22Rv1 (cell line): ENCODE results near the gene PDLIM5.
"Not testable (repeated sequence)": the region's sequence is repeated elsewhere in the genome, so short reads cannot be mapped to it uniquely, and the experiment has no call there.

ENCODE experiments used
- H3K27ac ChIP-seq: fragments of 450-650 bp; 2 replicates; pipeline ENCODE4 v1.5.1; 2017
- ZFX ChIP-seq: fragments of 450-650 bp; IDR thresholded peaks from 2 replicates; pipeline ENCODE4 v1.6.1; 2017; ENCODE audit warnings: antibody characterized with exemption, borderline replicate concordance
- TF ChIP-seq, protein P1 (sequence below): fragments of 450-650 bp; IDR thresholded peaks from 2 replicates; pipeline ENCODE4 v1.5.1; 2017; ENCODE audit warnings: mild to moderate bottlenecking

Gene PDLIM5

DNA sequence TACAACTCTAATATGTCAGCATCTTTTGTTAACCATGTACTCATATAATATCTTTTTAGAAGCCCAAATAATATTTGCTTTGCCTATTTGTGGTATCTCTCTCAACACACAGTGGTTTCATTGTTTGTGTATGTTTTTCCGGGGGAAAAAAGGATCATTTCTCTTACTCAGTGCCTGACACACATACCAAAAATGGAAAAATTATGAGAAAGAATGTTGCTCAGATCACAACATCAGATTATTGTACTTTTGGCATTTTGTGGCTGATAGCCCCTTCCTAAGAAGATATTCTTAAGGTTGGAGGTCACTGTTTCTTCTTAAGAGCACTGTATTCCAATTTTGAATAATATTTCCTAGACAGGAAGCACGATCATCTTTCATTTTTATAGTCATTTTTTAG, 93.6 kb downstream of the PDLIM5 start:
- H3K27ac ChIP-seq, result no peak overlapping the region

DNA sequence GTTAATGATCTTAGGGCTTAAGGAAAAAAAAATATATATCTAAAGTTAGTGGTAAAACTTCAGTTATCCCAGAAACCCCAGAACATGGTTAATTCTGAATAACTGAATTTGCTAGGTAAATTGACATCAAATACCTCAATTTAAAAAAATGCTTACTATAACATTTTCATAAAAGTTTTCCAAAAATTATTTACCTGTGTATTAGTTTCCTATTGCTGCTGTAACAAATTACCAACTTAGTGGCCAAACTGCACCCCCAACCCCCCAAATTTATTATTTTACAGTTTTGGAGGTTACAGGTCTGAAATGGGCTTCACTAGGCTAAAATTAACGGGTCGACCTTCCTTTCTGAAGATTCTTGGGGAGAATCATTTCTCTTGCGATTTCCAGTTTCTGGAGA, 95.2 kb downstream of the PDLIM5 start:
- no peak overlapping the region for H3K27ac ChIP-seq
- no peak for TF ChIP-seq ZFX
- TF ChIP-seq, protein P1, sequence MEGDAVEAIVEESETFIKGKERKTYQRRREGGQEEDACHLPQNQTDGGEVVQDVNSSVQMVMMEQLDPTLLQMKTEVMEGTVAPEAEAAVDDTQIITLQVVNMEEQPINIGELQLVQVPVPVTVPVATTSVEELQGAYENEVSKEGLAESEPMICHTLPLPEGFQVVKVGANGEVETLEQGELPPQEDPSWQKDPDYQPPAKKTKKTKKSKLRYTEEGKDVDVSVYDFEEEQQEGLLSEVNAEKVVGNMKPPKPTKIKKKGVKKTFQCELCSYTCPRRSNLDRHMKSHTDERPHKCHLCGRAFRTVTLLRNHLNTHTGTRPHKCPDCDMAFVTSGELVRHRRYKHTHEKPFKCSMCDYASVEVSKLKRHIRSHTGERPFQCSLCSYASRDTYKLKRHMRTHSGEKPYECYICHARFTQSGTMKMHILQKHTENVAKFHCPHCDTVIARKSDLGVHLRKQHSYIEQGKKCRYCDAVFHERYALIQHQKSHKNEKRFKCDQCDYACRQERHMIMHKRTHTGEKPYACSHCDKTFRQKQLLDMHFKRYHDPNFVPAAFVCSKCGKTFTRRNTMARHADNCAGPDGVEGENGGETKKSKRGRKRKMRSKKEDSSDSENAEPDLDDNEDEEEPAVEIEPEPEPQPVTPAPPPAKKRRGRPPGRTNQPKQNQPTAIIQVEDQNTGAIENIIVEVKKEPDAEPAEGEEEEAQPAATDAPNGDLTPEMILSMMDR, result no peak

More for the DNA sequence above, 93.6 kb downstream of the PDLIM5 start:
- no peak for TF ChIP-seq ZFX
- TF ChIP-seq, protein P1, result no peak

DNA sequence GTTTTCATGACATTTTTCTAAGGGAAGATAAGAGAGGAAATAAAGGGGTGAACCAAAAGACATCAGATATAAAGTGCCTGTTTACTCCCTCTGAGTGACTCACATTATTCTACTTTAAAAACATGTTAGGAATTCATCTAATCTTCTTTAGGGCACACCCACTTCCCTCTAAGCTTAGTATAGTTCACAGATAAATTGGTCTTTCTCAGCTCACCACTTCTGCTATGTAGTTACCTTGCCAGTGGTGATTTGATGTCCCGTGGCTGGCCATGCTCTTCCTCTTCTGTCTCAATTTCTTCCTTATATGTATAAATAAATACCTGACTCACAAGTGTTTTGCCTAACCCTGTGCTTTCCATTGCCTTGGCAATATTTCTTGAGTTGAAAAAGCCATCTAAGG, 96.8 kb downstream of the PDLIM5 start:
- TF ChIP-seq ZFX, result no peak
- TF ChIP-seq, protein P1, result no peak
- no peak overlapping the region for H3K27ac ChIP-seq

DNA sequence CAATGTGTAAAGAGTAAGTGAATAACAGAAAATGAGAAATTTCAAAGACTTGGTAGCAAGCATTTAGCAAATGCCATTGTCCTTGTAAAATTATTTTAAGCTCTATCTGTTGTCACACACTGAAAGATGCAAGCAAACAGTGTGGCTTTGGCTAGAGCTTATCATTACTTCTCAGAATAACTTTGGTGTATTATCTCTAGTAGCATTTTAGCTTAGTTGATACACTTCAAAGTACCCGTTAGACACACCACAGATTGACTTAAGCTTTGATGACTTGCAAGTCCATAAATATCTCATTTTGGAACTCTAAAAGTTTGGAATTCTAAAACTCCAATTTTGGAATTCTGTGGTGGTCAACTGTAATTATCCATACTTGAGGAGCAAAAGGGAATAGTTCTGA, 98.6 kb downstream of the PDLIM5 start:
- TF ChIP-seq, protein P1, result no peak
- no peak for TF ChIP-seq ZFX
- H3K27ac ChIP-seq, result no peak overlapping the region

DNA sequence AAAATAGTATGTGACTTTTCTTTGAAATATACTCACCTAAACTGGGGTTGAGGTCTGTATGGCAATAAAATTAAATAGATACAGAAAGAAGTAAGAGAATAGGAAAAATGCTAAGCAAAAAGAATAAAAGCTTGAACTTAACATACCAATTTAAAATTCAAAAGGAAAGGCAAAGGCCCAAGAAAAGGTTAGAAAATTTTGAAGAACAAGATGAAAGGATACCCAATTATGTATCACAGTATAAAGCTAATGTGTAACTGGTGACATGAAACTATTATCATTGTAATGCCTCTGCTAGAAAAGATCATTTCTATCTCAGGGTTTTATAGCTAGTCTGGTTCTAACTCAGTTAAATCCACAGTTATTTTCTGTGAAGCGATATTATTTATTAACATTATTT, 99.1 kb downstream of the PDLIM5 start:
- no peak overlapping the region for H3K27ac ChIP-seq
- no peak for TF ChIP-seq ZFX
- TF ChIP-seq, protein P1, result no peak

DNA sequence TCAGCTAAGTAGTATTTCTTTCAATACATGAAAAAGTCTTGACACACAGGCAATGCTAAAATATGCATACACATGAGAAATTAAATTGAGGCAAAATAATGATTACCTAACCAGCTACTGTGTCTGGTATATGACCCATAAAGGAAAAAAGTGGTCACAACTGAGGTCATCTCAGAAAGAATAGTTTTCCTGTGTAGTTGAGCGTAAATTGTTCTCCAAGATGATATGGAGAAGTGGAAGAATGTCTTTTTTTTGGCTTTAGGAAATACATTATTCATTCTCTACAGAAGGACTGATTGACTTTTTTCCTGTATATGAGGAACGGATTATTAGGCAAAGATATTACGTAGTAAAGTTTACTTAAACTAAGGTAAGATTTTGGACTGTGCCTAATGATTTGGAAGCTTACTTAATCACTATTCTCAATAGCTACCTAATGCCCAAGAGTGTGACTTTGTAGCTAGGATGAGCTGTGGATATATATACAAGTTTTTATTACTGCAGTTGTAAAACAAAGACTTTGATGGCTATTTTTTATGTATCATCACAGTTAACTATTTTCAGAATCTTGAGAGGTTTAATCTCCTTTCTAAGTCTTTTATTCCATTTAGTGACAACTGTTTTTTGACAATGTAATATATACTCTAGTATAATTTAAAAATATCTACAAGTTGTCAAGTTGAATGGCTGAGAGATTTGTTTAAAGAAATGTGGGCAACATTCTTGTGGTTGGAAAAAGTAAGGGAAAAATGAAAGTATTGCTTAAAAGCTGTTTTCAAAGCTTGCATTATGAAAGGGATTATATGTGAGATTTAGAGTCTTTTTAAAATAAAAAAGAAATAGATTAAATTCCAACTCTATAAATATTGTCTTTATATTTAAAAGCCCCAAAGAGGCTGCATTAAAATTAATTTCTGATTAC, 100.2 kb downstream of the PDLIM5 start:
- TF ChIP-seq, protein P1, result no peak
- no peak overlapping the region for H3K27ac ChIP-seq

DNA sequence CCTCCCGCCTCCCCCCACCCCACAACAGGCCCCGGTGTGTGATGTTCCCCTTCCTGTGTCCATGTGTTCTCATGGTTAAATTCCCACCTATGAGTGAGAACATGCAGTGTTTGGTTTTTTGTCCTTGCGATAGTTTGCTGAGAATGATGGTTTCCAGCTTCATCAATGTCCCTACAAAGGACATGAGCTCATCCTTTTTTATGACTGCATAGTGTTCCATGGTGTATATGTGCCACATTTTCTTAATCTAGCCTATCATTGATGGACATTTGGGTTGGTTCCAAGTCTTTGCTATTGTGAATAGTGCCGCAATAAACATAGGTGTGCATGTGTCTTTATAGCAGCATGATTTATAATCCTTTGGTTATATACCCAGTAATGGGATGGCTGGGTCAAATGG, 104.3 kb downstream of the PDLIM5 start:
- not testable (repeated sequence) for H3K27ac ChIP-seq

DNA sequence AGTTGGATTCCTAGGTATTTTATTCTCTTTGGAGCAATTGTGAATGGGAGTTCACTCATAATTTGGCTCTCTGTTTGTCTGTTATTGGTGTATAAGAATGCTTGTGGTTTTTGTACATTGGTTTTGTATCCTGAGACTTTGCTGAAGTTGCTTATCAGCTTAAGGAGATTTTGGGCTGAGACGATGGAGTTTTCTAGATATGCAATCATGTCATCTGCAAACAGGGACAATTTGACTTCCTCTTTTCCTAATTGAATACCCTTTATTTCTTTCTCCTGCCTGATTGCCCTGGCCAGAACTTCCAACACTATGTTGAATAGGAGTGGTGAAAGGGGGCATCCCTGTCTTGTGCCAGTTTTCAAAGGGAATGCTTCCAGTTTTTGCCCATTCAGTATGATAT, 105.9 kb downstream of the PDLIM5 start:
- H3K27ac ChIP-seq, result not testable (repeated sequence)
